ENCODE measurements around the gene GTPBP2.

The GTPBP2 gene

GRCh38 chr6:43621078-43621835 lies 7.8 kb downstream of the GTPBP2 start:
- peaks cover 74% of the 10 kb centered on the region for H3K36me3 ChIP-seq (ENCODE audit: control insufficient read depth, low read length)
- H3K79me2 ChIP-seq (ENCODE audit: control insufficient read depth, low read length), result peaks cover 2% of the 10 kb centered on the region; the same call in 1 of the 2 replicates
- TF ChIP-seq EZH2phosphoT487 (IDR thresholded peaks at IDR 0.05; ENCODE audit: borderline replicate concordance, low read length), result no peak
- no peak for TF ChIP-seq CTCF (IDR thresholded peaks at IDR 0.05; ENCODE audit: low read depth, low read length, poor library complexity, severe bottlenecking)
- peaks cover 26% of the 10 kb centered on the region for H3F3A ChIP-seq (ENCODE audit: control insufficient read depth, insufficient read depth)
- H3K4me1 ChIP-seq (ENCODE audit: control insufficient read depth, low read length), result no peaks in the 10 kb centered on the region
- no peak overlapping the region for H3K4me2 ChIP-seq (ENCODE audit: low read length)
- no peak overlapping the region for H3K4me3 ChIP-seq (ENCODE audit: low read length)
- H3K27ac ChIP-seq (ENCODE audit: low read depth, low read length), result no peak overlapping the region
- H4K20me1 ChIP-seq (ENCODE audit: control insufficient read depth, insufficient read depth, low read depth, low read length), result no peaks in the 10 kb centered on the region
- no peaks in the 10 kb centered on the region for H3K9me3 ChIP-seq (ENCODE audit: control insufficient read depth, insufficient read depth, low read length)
- H3K27me3 ChIP-seq (ENCODE audit: control insufficient read depth, low read length), result no peaks in the 10 kb centered on the region
- H3K9me2 ChIP-seq (replicated peaks; ENCODE audit: control insufficient read depth, low read length), result no peaks in the 10 kb centered on the region

- H3F3A ChIP-seq (ENCODE audit: control insufficient read depth, insufficient read depth), result peaks cover 35% of the 10 kb centered on the region
- no peak overlapping the region for H3K4me2 ChIP-seq (ENCODE audit: low read length)
- no peaks in the 10 kb centered on the region for H3K4me1 ChIP-seq (ENCODE audit: control insufficient read depth, low read length)
- H4K20me1 ChIP-seq (ENCODE audit: control insufficient read depth, insufficient read depth, low read depth, low read length), result no peaks in the 10 kb centered on the region
- H3K36me3 ChIP-seq (ENCODE audit: control insufficient read depth, low read length), result peaks cover 64% of the 10 kb centered on the region
- no peak overlapping the region for H3K27ac ChIP-seq (ENCODE audit: low read depth, low read length)
- H3K9me3 ChIP-seq (ENCODE audit: control insufficient read depth, insufficient read depth, low read length), result no peaks in the 10 kb centered on the region
- H3K4me3 ChIP-seq (ENCODE audit: low read length), result no peak overlapping the region
- TF ChIP-seq EZH2phosphoT487 (IDR thresholded peaks at IDR 0.05; ENCODE audit: borderline replicate concordance, low read length), result no peak
- TF ChIP-seq CTCF (IDR thresholded peaks at IDR 0.05; ENCODE audit: low read depth, low read length, poor library complexity, severe bottlenecking), result no peak
- no peaks in the 10 kb centered on the region for H3K9me2 ChIP-seq (replicated peaks; ENCODE audit: control insufficient read depth, low read length)
- H3K27me3 ChIP-seq (ENCODE audit: control insufficient read depth, low read length), result no peaks in the 10 kb centered on the region
- no peaks in the 10 kb centered on the region for H3K79me2 ChIP-seq (ENCODE audit: control insufficient read depth, low read length)
Observed at GRCh38 chr6:43616725-43617472, 12.2 kb downstream of the GTPBP2 start.

GRCh38 chr6:43614396-43614730 lies 14.7 kb downstream of the GTPBP2 start:
- Histone ChIP-seq H3K9me3 (ENCODE audit: control insufficient read depth, insufficient read depth, low read length) (no peaks in the 10 kb centered on the region), H3K27ac (ENCODE audit: low read depth, low read length) (no peak overlapping the region), H3K9me2 (replicated peaks; ENCODE audit: control insufficient read depth, low read length) (no peaks in the 10 kb centered on the region), H3K27me3 (ENCODE audit: control insufficient read depth, low read length) (no peaks in the 10 kb centered on the region), H4K20me1 (ENCODE audit: control insufficient read depth, insufficient read depth, low read depth, low read length) (no peaks in the 10 kb centered on the region), H3F3A (ENCODE audit: control insufficient read depth, insufficient read depth) (peaks cover 20% of the 10 kb centered on the region), H3K4me3 (ENCODE audit: low read length) (no peak overlapping the region), H3K36me3 (ENCODE audit: control insufficient read depth, low read length) (peaks cover 62% of the 10 kb centered on the region), H3K79me2 (ENCODE audit: control insufficient read depth, low read length) (no peaks in the 10 kb centered on the region; the same call in 1 of the 2 replicates), H3K4me1 (ENCODE audit: control insufficient read depth, low read length) (no peaks in the 10 kb centered on the region), H3K4me2 (ENCODE audit: low read length) (no peak overlapping the region)
- TF ChIP-seq EZH2phosphoT487 (IDR thresholded peaks at IDR 0.05; ENCODE audit: borderline replicate concordance, low read length) (no peak), CTCF (IDR thresholded peaks at IDR 0.05; ENCODE audit: low read depth, low read length, poor library complexity, severe bottlenecking) (no peak)

All from DOHH2 (cell line).